SKM-1 (cell line): Measurements from ENCODE around the gene LYPLAL1.
"Not testable (repeated sequence)": the region's sequence is repeated elsewhere in the genome, so short reads cannot be mapped to it uniquely, and the experiment has no call there.

Experiments used
- DNase-seq: peaks from one replicate; lab custom pipeline; 2025; ENCODE audit not compliant: unreplicated experiment; lab: John Stamatoyannopoulos, UW

LYPLAL1 gene

DNA sequence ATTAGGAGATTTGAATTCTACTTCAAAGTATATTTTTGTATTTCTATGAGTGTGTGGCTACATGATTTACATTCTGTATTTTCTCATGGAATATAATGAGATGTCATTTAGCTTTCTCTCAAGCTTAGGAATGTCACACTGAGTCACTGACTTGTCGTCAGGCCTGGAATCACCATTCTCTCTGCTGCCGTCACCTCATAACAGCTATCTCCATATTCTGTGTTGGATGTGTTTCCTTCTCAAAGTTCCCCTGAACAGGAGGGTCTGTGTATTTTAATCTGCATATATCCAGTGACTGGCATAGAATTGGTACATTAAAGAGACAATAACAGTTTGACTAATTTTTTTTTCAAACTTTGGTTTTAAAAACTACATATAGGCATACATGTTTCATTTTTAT lies 35.9 kb downstream of the LYPLAL1 start:
- no peak for DNase-seq

DNA sequence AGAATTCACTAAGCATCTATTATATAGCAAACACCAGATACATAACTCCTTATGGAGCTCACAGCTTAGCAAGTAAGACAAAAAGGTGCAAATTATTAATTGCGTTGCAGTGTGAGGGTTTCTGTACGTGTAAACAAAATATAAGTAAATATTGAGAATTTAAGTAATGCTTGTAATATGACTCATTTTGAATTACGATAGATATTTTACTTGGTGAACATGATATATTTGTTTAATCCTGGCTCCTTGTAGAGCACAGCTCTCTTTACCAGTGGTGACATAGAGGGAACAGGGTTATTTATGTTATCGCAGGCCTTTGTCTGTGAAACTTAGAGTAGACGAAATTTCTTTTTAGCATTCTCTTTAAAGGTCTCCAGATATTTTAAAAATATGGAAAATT lies 36.4 kb downstream of the LYPLAL1 start:
- no peak for DNase-seq

DNA sequence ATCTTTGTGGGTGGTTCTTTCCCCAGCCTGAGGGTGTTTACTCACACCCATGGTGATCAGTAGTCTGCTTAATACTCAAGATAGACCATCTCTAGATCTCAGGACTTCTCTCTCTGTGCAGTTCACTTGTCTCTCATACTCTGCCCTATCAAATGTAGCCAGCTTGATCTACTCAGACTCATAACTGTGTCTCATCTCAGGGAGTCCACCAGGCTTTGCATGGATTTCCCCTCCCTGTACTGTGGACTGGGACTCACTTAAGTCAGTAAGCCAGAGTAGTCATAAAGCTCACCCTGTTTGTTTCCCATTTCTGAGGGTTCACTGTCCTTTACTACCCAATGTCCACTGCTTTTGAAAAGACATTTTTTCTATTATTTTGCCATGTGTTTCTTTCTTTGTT lies 41.8 kb downstream of the LYPLAL1 start:
- DNase-seq: no peak

DNA sequence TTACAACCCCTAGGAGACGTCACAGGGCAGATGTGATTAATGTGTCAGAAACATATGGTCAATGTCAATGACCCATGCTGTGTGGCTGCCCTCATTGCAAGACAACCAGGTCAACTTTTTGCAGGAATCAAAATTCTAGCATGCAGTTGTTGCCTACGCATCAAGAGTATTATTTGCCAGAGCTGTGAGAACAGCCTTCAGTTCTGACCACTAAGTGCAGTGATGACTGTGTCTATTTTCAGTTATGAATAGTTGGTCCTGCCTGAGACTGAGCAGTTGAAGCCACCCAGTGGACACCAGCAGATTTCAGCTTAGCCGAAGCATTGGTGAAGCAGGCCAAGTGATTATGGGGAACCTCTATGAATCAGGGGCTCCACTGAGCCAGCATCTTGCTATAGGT lies 47.3 kb downstream of the LYPLAL1 start:
- no peak for DNase-seq

DNA sequence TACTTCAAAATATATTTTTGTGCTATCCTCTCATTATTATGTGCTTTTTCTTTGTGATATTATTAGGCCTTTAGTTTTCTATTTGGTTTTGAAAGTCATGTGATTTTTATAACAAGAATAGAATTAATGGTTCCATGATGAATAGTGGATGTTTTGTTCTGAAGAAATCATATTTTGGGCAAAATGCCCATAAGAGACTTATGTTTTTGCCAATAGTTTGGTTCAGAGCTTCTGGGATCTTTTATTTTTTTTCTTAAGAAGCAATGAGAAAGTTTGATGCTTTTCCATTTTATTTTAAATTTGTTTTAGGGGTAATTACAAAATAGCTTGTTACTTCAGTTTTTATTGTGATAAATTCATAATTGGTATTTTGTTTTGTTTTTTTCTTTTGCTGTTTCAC lies 49.8 kb downstream of the LYPLAL1 start:
- DNase-seq: no peak

DNA sequence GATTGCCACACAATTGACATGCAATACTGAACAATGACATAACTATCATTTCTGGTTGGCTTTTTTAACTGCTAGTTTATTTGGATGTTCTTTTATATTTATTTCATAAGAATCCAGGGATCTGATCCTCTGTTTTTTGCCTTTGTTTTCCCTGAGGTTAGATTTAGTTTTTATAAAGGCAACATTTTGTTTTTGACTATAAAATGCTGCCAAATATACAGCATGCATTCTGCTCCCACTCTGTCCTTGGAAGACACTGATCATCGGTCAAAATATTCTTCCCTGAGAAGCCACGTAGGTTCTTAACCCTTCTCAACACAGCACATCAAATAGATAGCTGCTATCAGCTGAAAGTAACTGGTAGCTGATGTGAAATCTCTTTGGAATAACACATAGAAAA lies 52.5 kb downstream of the LYPLAL1 start:
- DNase-seq: no peak

DNA sequence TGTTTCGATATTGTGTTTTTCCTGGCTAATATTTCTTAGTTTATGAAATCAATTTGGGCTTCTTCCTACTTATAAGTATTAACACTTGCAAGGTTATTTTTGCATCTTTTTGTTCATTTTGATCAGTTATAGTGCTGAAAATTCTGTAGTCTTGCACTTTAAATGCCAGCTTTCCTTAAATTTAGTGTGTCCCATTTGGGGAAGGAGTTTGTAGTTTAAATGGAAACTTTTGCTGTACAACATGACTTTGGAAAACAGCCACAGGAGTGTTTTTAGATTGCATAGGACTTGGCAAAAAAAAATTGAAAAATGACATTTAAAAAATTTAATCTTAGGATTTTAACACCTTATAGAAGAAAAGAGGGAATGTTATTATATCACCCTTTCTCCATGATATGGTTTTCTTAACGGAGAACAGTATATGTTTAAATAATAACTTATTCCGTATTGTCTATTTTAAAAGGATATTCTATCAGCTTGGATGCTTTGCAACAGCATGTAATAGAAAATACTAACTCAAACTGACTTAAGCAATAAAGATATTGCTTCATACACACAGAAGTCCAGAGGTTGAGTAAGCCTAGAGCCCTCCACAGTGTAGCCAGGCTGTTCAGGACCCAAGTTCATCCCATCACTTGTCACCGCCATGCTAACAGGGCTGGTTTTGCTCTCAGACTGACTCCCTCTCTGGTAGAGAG lies 53.8 kb downstream of the LYPLAL1 start:
- DNase-seq: no peak

DNA sequence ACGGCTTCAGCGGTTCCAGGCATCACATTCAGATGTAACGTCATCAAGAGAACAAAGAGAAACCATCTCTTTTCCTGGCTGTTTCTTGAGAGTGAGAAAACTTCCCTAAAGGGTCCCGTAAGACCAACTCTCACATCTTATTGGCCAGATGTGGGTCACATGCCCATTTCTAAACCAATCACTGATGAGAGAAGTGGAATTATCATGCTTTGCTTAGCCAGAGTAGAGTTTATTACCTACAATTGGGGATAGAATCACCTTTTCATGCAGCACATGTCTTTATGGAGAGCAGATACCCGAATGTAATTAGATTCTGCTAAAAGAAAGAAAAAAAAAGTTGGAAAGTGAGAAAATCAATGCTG lies 54.4 kb downstream of the LYPLAL1 start:
- no peak for DNase-seq

DNA sequence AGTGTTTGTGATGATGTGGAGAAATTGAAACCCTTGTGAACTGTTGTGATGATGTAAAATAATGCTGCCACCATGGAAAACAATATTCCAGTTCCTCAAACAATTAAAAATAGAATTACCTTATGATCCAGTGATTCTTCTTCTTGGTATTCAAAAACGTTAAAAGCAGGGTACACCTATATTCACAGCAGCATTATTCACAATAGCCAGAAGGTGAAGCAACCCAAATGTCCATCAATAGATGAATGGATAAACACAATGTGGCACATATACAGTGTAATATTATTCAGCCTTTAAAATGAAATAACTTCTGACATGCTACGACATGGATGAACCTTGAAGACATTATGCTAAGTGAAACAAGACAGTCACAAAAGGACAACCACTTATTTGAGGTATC lies 59.2 kb downstream of the LYPLAL1 start:
- DNase-seq: no peak

DNA sequence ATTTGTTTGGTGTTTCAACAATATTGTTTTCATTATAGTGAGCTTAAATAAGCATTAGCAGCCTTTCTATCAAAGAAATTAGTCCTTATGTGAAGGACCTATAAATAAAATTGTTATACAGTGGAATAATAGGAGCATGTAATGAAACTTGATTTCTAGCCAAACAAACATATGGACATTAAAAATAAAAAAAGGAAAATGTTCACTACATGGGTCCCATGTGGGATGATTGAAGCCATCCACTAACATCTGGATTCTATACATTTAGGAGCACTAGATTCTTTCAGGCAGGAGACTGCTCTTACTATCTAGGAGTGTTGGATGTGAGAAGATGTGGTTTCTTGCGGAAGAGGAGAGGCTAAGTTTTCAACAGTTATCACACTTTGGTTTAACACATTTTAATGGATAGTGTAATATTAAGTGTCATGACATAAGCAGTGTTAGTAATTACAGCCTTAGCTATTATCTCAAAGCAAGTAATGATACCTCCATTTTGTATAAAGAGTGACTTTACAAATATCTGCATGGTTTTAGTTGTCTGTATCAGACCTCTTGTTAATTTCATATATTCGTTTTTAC lies 62.3 kb downstream of the LYPLAL1 start:
- no peak for DNase-seq

DNA sequence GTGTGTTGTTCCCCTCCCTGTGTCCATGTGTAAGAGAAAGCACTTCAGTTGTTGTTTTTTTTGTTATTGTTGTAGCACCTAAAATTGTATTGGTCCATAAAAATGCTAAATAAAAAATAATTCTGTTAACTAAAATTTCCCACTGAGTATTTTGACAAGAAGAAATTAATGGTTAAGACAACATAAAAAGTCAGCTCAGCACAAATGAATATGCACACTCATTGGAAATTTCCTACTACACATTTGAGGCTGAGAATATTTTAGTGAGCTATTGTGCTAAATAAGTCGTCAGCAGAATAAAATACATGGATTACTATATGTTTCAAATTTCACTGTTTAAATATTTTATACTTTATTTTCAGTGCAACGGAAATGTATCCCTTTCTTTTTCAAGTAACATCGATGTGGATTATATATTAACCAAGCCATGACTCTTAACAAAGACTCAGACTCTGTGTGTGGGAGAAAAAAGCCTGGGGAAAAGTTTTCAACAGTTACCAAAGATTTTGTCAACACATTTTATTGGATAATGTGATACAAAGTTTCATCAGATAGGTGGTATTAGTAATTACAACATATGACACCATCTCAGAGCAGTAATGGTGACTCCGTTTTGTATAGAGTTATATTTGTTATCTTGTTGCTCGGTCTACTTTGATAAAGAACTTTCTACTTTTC lies 63.4 kb downstream of the LYPLAL1 start:
- no peak for DNase-seq

DNA sequence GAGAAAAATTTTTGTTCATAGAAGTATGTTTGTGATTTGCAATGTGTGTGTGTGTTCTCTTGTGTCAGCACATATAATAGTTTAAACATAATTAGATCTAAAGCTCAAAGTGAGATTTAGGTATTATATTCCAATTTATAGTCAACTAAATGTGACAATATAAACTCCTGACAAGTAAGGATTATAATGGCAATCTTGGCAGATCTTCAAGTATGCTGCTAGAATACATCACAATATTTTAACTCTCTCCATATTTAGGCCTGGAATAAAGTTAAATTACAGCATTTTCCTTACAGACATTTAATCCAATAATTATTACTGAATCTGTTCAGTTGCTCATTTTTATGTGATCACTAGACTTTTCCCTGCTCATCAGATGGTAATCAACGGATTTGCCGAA lies 65.8 kb downstream of the LYPLAL1 start:
- DNase-seq: no peak

DNA sequence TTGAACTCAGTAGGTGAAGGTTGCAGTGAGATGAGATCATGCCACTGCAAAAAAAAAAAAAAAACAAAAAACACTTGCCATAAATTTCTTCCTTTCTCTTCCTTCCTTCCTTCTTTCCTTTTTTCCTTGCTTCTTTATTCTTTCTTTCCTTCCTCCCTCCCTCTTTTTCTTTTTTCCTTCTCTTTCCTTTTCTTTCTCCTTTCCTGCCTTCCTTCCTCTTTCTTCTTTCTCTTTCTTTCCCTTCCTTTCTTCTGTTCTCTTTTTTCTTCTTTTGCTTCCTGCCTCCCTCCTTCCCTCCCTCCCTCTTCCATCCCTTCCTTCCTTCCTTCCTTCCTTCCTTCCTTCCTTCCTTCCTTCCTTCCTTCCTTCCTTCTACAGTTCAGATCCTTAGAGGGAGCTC lies 71.2 kb downstream of the LYPLAL1 start:
- no peak for DNase-seq

DNA sequence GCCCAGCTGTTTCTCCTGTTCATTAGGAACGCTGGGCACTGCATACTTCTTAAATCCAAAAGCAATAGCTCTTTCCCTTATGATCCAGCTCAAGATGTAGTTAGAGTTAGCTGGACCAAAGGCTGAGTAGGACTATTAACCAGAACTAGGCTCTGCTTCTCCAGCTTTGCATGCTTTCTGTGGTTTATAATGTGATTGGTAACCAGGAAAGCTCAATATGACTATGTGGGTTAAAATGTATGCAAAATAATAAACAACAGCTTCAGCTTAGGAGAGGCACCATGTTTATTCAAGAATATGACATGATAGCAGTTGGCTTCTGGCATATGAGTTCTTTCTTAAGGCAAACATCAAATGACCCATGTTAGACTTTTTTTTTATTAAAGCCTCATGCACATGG lies 73.8 kb downstream of the LYPLAL1 start:
- DNase-seq: no peak

DNA sequence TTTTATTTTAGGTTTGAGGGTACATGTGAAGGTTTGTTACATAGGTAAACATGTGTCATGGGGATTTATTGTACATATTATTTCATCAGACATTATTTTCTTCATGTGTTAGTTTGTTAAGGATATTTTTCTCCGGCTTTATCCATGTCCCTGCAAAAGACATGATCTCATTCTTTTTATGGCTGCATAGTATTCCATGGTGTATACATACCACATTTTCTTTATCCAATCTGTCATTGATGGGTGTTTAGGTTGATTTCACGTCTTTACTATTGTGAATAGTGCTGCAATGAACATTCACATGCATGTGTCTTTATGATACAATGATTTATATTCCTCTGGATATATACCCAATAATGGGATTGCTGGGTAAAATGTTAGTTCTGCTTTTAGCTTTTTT lies 76.8 kb downstream of the LYPLAL1 start:
- not testable (repeated sequence) for DNase-seq

DNA sequence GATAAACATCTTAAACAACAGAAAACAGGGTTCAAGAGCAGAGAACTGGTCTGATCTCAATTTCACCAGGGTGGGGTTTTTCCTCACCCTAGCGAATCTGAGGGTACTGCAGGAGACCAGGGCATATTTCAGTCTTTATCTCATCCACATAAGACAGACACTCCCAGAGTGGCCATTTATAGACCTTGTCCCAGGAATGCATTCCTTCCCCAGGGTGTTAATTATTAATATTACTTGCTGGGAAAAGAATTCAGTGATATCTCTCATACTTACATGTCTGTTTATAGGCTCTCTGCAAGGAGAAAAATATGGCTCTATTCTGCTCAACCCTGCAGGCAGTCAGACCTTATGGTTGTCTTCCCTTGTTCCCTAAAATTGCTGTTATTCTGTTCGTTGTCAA lies 84.1 kb downstream of the LYPLAL1 start:
- DNase-seq: no peak

DNA sequence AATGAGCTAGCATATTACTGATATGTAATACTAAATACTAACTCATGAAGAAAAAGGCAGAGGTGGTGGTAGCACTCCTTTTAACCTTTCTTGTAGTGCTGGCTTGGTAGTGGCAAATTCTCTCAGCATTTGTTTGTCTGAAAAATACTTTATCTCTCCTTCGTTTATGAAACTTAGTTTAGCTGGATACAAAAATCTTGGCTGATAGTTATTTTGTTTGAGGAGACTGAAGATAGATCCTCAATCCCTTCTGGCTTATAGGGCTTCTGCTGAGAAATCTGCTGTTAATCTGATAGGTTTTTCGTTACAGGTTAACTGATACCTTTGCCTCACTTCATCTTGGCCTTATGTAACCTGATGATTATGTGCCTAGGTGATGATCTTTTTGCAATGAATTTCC lies 87.8 kb downstream of the LYPLAL1 start:
- DNase-seq: no peak
